HEK293 (cell line): ENCODE measurements around the gene TRIM33.

Experiments
- KLF16 ChIP-seq: fragments of 450-650 bp; formaldehyde crosslinking; IDR thresholded peaks from 2 replicates; pipeline ENCODE4 v1.5.1; 2017; ENCODE audit warnings: missing biosample characterization, missing genetic modification characterization
- KLF17 ChIP-seq: fragments of 450-650 bp; formaldehyde crosslinking; IDR thresholded peaks from 2 replicates; pipeline ENCODE4 v1.5.1; 2016; ENCODE audit warnings: missing biosample characterization, missing genetic modification characterization
- KLF7 ChIP-seq: fragments of 450-650 bp; formaldehyde crosslinking; IDR thresholded peaks from 2 replicates; pipeline ENCODE4 v1.5.1; 2016; ENCODE audit warnings: missing biosample characterization, missing genetic modification characterization, borderline replicate concordance
- OVOL3 ChIP-seq: fragments of 450-650 bp; formaldehyde crosslinking; IDR thresholded peaks from 2 replicates; pipeline ENCODE4 v1.5.1; 2016; ENCODE audit warnings: missing biosample characterization, missing genetic modification characterization
- PBX3 ChIP-seq: sonication (generic); formaldehyde crosslinking; IDR thresholded peaks from 2 replicates; pipeline ENCODE4 v1.8.1; 2022; ENCODE audit warnings: mild to moderate bottlenecking, moderate library complexity, missing genetic modification reagents
- PRDM4 ChIP-seq: fragments of 450-650 bp; formaldehyde crosslinking; IDR thresholded peaks from 2 replicates; pipeline ENCODE4 v1.5.1; 2017; ENCODE audit warnings: missing biosample characterization, missing genetic modification characterization
- SP7 ChIP-seq: fragments of 450-650 bp; formaldehyde crosslinking; IDR thresholded peaks from 2 replicates; pipeline ENCODE4 v1.5.1; 2016; ENCODE audit warnings: missing biosample characterization, missing genetic modification characterization
- ZBTB17 ChIP-seq: fragments of 450-650 bp; formaldehyde crosslinking; IDR thresholded peaks from 2 replicates; pipeline ENCODE4 v1.5.1; 2016; ENCODE audit warnings: missing biosample characterization, missing genetic modification characterization
- ZBTB26 ChIP-seq: fragments of 450-650 bp; formaldehyde crosslinking; optimal IDR thresholded peaks from 2 replicates; pipeline ENCODE3; 2016; ENCODE audit warnings: missing biosample characterization, mild to moderate bottlenecking, missing genetic modification characterization
- ZFHX2 ChIP-seq: fragments of 450-650 bp; formaldehyde crosslinking; conservative IDR thresholded peaks from 2 replicates; pipeline ENCODE4 v1.5.1; 2016; ENCODE audit warnings: missing biosample characterization, missing genetic modification characterization
- ZFP37 ChIP-seq: fragments of 450-650 bp; formaldehyde crosslinking; IDR thresholded peaks from 2 replicates; pipeline ENCODE4 v1.5.1; 2016; ENCODE audit warnings: missing biosample characterization, missing genetic modification characterization
- ZNF140 ChIP-seq: fragments of 450-650 bp; formaldehyde crosslinking; IDR thresholded peaks from 2 replicates; pipeline ENCODE4 v1.5.1; 2016; ENCODE audit warnings: missing biosample characterization, missing genetic modification characterization
- ZNF155 ChIP-seq: fragments of 450-650 bp; formaldehyde crosslinking; IDR thresholded peaks from 2 replicates; pipeline ENCODE4 v1.5.1; 2016; ENCODE audit warnings: missing biosample characterization, missing genetic modification characterization
- ZNF2 ChIP-seq: fragments of 450-650 bp; formaldehyde crosslinking; IDR thresholded peaks from 2 replicates; pipeline ENCODE4 v1.5.1; 2016; ENCODE audit warnings: missing biosample characterization, missing genetic modification characterization
- ZNF223 ChIP-seq: fragments of 450-650 bp; formaldehyde crosslinking; IDR thresholded peaks from 2 replicates; pipeline ENCODE4 v1.5.1; 2016; ENCODE audit warnings: missing biosample characterization, missing genetic modification characterization
- ZNF354C ChIP-seq: fragments of 450-650 bp; formaldehyde crosslinking; IDR thresholded peaks from 2 replicates; pipeline ENCODE4 v1.5.1; 2016; ENCODE audit warnings: missing biosample characterization, missing genetic modification characterization, low read depth, borderline replicate concordance
- ZNF391 ChIP-seq: fragments of 450-650 bp; formaldehyde crosslinking; IDR thresholded peaks from 2 replicates; pipeline ENCODE4 v1.5.1; 2016; ENCODE audit warnings: low read depth, missing biosample characterization, missing genetic modification characterization, borderline replicate concordance
- ZNF394 ChIP-seq: fragments of 450-650 bp; formaldehyde crosslinking; IDR thresholded peaks from 2 replicates; pipeline ENCODE4 v1.5.1; 2016; ENCODE audit warnings: missing biosample characterization, missing genetic modification characterization, mild to moderate bottlenecking, moderate library complexity, borderline replicate concordance
- ZNF449 ChIP-seq: fragments of 450-650 bp; formaldehyde crosslinking; IDR thresholded peaks from 2 replicates; pipeline ENCODE4 v1.5.1; 2017; ENCODE audit warnings: missing biosample characterization, mild to moderate bottlenecking, missing genetic modification characterization, moderate library complexity
- ZNF677 ChIP-seq: fragments of 450-650 bp; IDR thresholded peaks from 2 replicates; pipeline ENCODE4 v1.5.0; 2018; ENCODE audit warnings: missing biosample characterization, mild to moderate bottlenecking, missing genetic modification characterization, moderate library complexity
- ZSCAN30 ChIP-seq: fragments of 450-650 bp; IDR thresholded peaks from 2 replicates; pipeline ENCODE4 v1.5.1; 2018; ENCODE audit warnings: missing biosample characterization, mild to moderate bottlenecking, missing genetic modification characterization, moderate library complexity
- TF ChIP-seq, protein P1 (sequence below): fragments of 450-650 bp; formaldehyde crosslinking; IDR thresholded peaks from 2 replicates; pipeline ENCODE4 v1.5.1; 2017; ENCODE audit warnings: missing biosample characterization, missing genetic modification characterization
- TF ChIP-seq, protein P2 (sequence below): fragments of 450-650 bp; formaldehyde crosslinking; IDR thresholded peaks from 2 replicates; pipeline ENCODE4 v1.5.1; 2016; ENCODE audit warnings: missing biosample characterization, missing genetic modification characterization
- TF ChIP-seq, protein P3 (sequence below): fragments of 450-650 bp; formaldehyde crosslinking; IDR thresholded peaks from 2 replicates; pipeline ENCODE4 v1.5.1; 2016; ENCODE audit warnings: missing biosample characterization, missing genetic modification characterization

The TRIM33 gene

GRCh38 chr1:114510274-114511031 is 550 bp downstream of the TRIM33 start (continued):
- peak; percentile 45; the same call in 1 of the 2 replicates for TF ChIP-seq KLF16 (tag by site-specific recombination)
- no peak for TF ChIP-seq ZNF223
- TF ChIP-seq PRDM4 (tag by site-specific recombination): no peak
- TF ChIP-seq, protein P1, sequence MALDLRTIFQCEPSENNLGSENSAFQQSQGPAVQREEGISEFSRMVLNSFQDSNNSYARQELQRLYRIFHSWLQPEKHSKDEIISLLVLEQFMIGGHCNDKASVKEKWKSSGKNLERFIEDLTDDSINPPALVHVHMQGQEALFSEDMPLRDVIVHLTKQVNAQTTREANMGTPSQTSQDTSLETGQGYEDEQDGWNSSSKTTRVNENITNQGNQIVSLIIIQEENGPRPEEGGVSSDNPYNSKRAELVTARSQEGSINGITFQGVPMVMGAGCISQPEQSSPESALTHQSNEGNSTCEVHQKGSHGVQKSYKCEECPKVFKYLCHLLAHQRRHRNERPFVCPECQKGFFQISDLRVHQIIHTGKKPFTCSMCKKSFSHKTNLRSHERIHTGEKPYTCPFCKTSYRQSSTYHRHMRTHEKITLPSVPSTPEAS: no peak
- peak; percentile 48; the same call in 1 of the 2 replicates for TF ChIP-seq PBX3
- no peak for TF ChIP-seq ZNF155
- TF ChIP-seq ZNF394 (tag by site-specific recombination): peak; percentile 15; the same call in 1 of the 2 replicates
- peak; percentile 25 for TF ChIP-seq ZBTB26
- no peak for TF ChIP-seq ZNF2 (tag by site-specific recombination)
- TF ChIP-seq OVOL3 (tag by site-specific recombination): no peak
- TF ChIP-seq ZNF391 (tag by site-specific recombination): no peak
- TF ChIP-seq SP7 (tag by site-specific recombination): 0 out of 2 replicates have a peak, but pooled peaks have one; percentile 25
- peak; percentile 42; the same call in 1 of the 2 replicates for TF ChIP-seq ZBTB17 (tag by site-specific recombination)
- TF ChIP-seq, protein P2, sequence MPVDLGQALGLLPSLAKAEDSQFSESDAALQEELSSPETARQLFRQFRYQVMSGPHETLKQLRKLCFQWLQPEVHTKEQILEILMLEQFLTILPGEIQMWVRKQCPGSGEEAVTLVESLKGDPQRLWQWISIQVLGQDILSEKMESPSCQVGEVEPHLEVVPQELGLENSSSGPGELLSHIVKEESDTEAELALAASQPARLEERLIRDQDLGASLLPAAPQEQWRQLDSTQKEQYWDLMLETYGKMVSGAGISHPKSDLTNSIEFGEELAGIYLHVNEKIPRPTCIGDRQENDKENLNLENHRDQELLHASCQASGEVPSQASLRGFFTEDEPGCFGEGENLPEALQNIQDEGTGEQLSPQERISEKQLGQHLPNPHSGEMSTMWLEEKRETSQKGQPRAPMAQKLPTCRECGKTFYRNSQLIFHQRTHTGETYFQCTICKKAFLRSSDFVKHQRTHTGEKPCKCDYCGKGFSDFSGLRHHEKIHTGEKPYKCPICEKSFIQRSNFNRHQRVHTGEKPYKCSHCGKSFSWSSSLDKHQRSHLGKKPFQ (tag by site-specific recombination): no peak
- TF ChIP-seq ZNF677 (tag by site-specific recombination): no peak
- TF ChIP-seq ZFP37 (tag by site-specific recombination): 0 out of 2 replicates have a peak, but pooled peaks have one; percentile 49
- TF ChIP-seq, protein P3, sequence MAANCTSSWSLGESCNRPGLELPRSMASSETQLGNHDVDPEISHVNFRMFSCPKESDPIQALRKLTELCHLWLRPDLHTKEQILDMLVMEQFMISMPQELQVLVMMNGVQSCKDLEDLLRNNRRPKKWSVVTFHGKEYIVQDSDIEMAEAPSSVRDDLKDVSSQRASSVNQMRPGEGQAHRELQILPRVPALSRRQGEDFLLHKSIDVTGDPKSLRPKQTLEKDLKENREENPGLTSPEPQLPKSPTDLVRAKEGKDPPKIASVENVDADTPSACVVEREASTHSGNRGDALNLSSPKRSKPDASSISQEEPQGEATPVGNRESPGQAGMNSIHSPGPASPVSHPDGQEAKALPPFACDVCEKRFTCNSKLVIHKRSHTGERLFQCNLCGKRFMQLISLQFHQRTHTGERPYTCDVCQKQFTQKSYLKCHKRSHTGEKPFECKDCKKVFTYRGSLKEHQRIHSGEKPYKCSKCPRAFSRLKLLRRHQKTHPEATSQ (tag by site-specific recombination): no peak
- TF ChIP-seq ZNF449 (tag by site-specific recombination): no peak
- TF ChIP-seq ZNF140: no peak
- TF ChIP-seq ZSCAN30 (tag by site-specific recombination): peak; percentile 34; the same call in 1 of the 2 replicates
- no peak for TF ChIP-seq ZFHX2 (tag by site-specific recombination)
- no peak for TF ChIP-seq KLF7
- TF ChIP-seq KLF17: peak; percentile 40; the same call in 1 of the 2 replicates
- TF ChIP-seq ZNF354C: no peak
